Liver (tissue), 9 donors: ENCODE measurements around the gene BTRC. TPM values are rescaled to one million over a fixed set of nuclear protein-coding genes. Genes with fewer than 3 reads are reported as not detected.

Source experiments
- DNase-seq: peaks from one replicate; pipeline ENCODE4 v3.0.0-alpha.2; 2017; ENCODE audit warnings: low spot score
- H3K27ac ChIP-seq, 2 donors: one replicate each; pipeline ENCODE4 v1.7.0; 2013; ENCODE audit warnings: inconsistent platforms in 2 of 2, low read length in 2 of 2, control low read depth in 1 of 2, low read depth in 1 of 2, mild to moderate bottlenecking in 1 of 2
- H3K27me3 ChIP-seq, 4 donors: one replicate each; pipeline versions ENCODE4 v1.6.1 to v1.7.0; 2013; ENCODE audit warnings: low read length in 3 of 4, inconsistent platforms in 1 of 4, mild to moderate bottlenecking in 1 of 4, moderate library complexity in 1 of 4; ENCODE audit not compliant: control insufficient read depth in 4 of 4, insufficient read depth in 4 of 4
- H3K36me3 ChIP-seq, 4 donors: one replicate each; pipeline versions ENCODE4 v1.6.1 to v1.7.0; 2013; ENCODE audit warnings: low read length in 3 of 4, mild to moderate bottlenecking in 3 of 4, low read depth in 1 of 4, moderate library complexity in 1 of 4; ENCODE audit not compliant: control insufficient read depth in 4 of 4, insufficient read depth in 3 of 4
- H3K4me1 ChIP-seq, 4 donors: one replicate each; pipeline versions ENCODE4 v1.6.1 to v1.7.0; 2013; ENCODE audit warnings: low read length in 3 of 4, mild to moderate bottlenecking in 3 of 4, moderate library complexity in 1 of 4; ENCODE audit not compliant: control insufficient read depth in 4 of 4, insufficient read depth in 4 of 4
- H3K4me3 ChIP-seq, 3 donors: one replicate each; pipeline versions ENCODE4 v1.6.1 to v1.7.0; 2013; ENCODE audit warnings: low read length in 3 of 3, control low read depth in 1 of 3, low read depth in 1 of 3, mild to moderate bottlenecking in 1 of 3
- H3K9ac ChIP-seq, 2 donors: one replicate each; pipeline ENCODE4 v1.7.0; 2013; ENCODE audit warnings: low read length in 2 of 2, mild to moderate bottlenecking in 2 of 2, moderate library complexity in 2 of 2, control low read depth in 1 of 2, low read depth in 1 of 2
- H3K9me3 ChIP-seq, 4 donors: one replicate each; pipeline versions ENCODE4 v1.6.1 to v1.7.0; 2013; ENCODE audit warnings: low read length in 3 of 4; ENCODE audit not compliant: control insufficient read depth in 4 of 4
- ATF3 ChIP-seq: IDR thresholded peaks from 2 replicates; pipeline ENCODE4 v1.6.1; 2016; ENCODE audit warnings: antibody characterized with exemption
- CTCF ChIP-seq: fragments of 150-350 bp; IDR thresholded peaks from 2 replicates; pipeline ENCODE4 v1.5.1; 2017; ENCODE audit warnings: improper control_type of control experiment, low read depth, low read length; ENCODE audit not compliant: missing input control
- EGR1 ChIP-seq, 2 donors: IDR thresholded peaks; 2 replicates each; pipeline ENCODE4 v1.6.1; 2016 to 2018; ENCODE audit warnings: antibody characterized with exemption in 2 of 2, low read depth in 2 of 2
- FOXA2 ChIP-seq: IDR thresholded peaks from 2 replicates; pipeline ENCODE4 v1.6.1; 2016; ENCODE audit warnings: antibody characterized with exemption
- GABPA ChIP-seq, 2 donors: IDR thresholded peaks in 1 of 2; conservative IDR thresholded peaks in 1 of 2; 2 replicates each; pipeline ENCODE4 v1.6.1; 2016; ENCODE audit warnings: antibody characterized with exemption in 2 of 2, mild to moderate bottlenecking in 1 of 2, moderate library complexity in 1 of 2
- HNF4A ChIP-seq, 2 donors: conservative IDR thresholded peaks; 2 replicates each; pipeline ENCODE4 v1.6.1; 2016; ENCODE audit warnings: antibody characterized with exemption in 2 of 2, mild to moderate bottlenecking in 2 of 2
- HNF4G ChIP-seq: IDR thresholded peaks from 2 replicates; pipeline ENCODE4 v1.6.1; 2016; ENCODE audit warnings: antibody characterized with exemption
- JUND ChIP-seq, 2 donors: IDR thresholded peaks; 2 replicates each; pipeline ENCODE4 v1.6.1; 2016; ENCODE audit warnings: antibody characterized with exemption in 2 of 2
- NR2F2 ChIP-seq: IDR thresholded peaks from 2 replicates; pipeline ENCODE4 v1.6.1; 2016; ENCODE audit warnings: antibody characterized with exemption
- RAD21 ChIP-seq, 2 donors: IDR thresholded peaks; 2 replicates each; pipeline ENCODE4 v1.6.1; 2016; ENCODE audit warnings: antibody characterized with exemption in 2 of 2, mild to moderate bottlenecking in 2 of 2
- RXRA ChIP-seq, 2 donors: IDR thresholded peaks; 2 replicates each; pipeline ENCODE4 v1.6.1; 2017 to 2018; ENCODE audit warnings: antibody characterized with exemption in 2 of 2, mild to moderate bottlenecking in 1 of 2
- TAF1 ChIP-seq: conservative IDR thresholded peaks from 2 replicates; pipeline ENCODE4 v1.6.1; 2016; ENCODE audit warnings: antibody characterized with exemption, mild to moderate bottlenecking
- YY1 ChIP-seq: IDR thresholded peaks from 2 replicates; pipeline ENCODE4 v1.6.1; 2016; ENCODE audit warnings: antibody characterized with exemption, mild to moderate bottlenecking
- WGBS: extraction: QIAGEN DNeasy Blood & Tissue Kit; methylation state at CpG from one replicate; pipeline ENCODE4 v1.1.7; 2013; 5-methylcytosine and 5-hydroxymethylcytosine counted together
- polyA plus RNA-seq, 2 donors: library from polyadenylated mRNA; stranded (reverse) in 1 of 2; unstranded in 1 of 2; fragments of 200-250 nt in 1 of 2; fragments of >200 nt in 1 of 2; fragmentation: Nextera tagmentation in 1 of 2; extraction: Ambion mirVana in 1 of 2; gene quantifications; one replicate each; pipeline versions ENCODE4 v1.2.1 to v1.2.3, GENCODE V29; 2013 to 2015
- total RNA-seq, 2 donors: library from RNA; depleted of rRNA; stranded (reverse); fragments of >200 nt; gene quantifications; one replicate each; pipeline ENCODE4 v1.2.3, GENCODE V29; 2014
- TF ChIP-seq, protein P1 (sequence below): IDR thresholded peaks from 2 replicates; pipeline ENCODE4 v1.6.1; 2016; ENCODE audit warnings: antibody characterized with exemption, mild to moderate bottlenecking
- TF ChIP-seq, protein P2 (sequence below): IDR thresholded peaks from 2 replicates; pipeline ENCODE4 v1.6.1; 2016; ENCODE audit warnings: antibody characterized with exemption
- donor health status: healthy.
- donor health status: healthy.
- donor health status: healthy.
- donor health status: healthy.
- donor health status: healthy.

The BTRC gene
- total and polyA plus RNA-seq, 4 donors = 2.7 to 28.2 (median 5.9) TPM

GRCh38 chr10:101363850-101364400 is 10.0 kb downstream of the BTRC start:
- H3K9ac ChIP-seq = no peak overlapping the region
- no peak for DNase-seq
- TF ChIP-seq JUND (IDR thresholded peaks at IDR 0.05) = no peak
- TF ChIP-seq FOXA2 = no peak
- TF ChIP-seq ATF3 = no peak
- no peak for TF ChIP-seq HNF4G
- no peak for TF ChIP-seq GABPA (IDR thresholded peaks at IDR 0.05 in 1 of 2, conservative IDR thresholded peaks at IDR 0.05 in 1 of 2)
- TF ChIP-seq RXRA (IDR thresholded peaks at IDR 0.05) = no peak
- peak in 1 of 2 donors; percentile 17 for TF ChIP-seq HNF4A (conservative IDR thresholded peaks at IDR 0.05)
- H3K27ac ChIP-seq = no peak overlapping the region
- H3K4me1 ChIP-seq = peaks cover 0 to 3% (median 0%) of the 10 kb centered on the region in 4 donors
- no peaks in the 10 kb centered on the region for H3K9me3 ChIP-seq
- H3K36me3 ChIP-seq = no peaks in the 10 kb centered on the region
- 91% methylated on average over 2 of the region's 2 CpGs for WGBS
- H3K27me3 ChIP-seq = no peaks in the 10 kb centered on the region
- no peak overlapping the region for H3K4me3 ChIP-seq

- TF ChIP-seq EGR1 (IDR thresholded peaks at IDR 0.05; ENCODE audit: low read depth in 2 of 2) = no peak
- TF ChIP-seq RAD21 (IDR thresholded peaks at IDR 0.05) = no peak
- no peak for TF ChIP-seq HNF4G
- no peak for TF ChIP-seq HNF4A (conservative IDR thresholded peaks at IDR 0.05)
- TF ChIP-seq, protein P1, sequence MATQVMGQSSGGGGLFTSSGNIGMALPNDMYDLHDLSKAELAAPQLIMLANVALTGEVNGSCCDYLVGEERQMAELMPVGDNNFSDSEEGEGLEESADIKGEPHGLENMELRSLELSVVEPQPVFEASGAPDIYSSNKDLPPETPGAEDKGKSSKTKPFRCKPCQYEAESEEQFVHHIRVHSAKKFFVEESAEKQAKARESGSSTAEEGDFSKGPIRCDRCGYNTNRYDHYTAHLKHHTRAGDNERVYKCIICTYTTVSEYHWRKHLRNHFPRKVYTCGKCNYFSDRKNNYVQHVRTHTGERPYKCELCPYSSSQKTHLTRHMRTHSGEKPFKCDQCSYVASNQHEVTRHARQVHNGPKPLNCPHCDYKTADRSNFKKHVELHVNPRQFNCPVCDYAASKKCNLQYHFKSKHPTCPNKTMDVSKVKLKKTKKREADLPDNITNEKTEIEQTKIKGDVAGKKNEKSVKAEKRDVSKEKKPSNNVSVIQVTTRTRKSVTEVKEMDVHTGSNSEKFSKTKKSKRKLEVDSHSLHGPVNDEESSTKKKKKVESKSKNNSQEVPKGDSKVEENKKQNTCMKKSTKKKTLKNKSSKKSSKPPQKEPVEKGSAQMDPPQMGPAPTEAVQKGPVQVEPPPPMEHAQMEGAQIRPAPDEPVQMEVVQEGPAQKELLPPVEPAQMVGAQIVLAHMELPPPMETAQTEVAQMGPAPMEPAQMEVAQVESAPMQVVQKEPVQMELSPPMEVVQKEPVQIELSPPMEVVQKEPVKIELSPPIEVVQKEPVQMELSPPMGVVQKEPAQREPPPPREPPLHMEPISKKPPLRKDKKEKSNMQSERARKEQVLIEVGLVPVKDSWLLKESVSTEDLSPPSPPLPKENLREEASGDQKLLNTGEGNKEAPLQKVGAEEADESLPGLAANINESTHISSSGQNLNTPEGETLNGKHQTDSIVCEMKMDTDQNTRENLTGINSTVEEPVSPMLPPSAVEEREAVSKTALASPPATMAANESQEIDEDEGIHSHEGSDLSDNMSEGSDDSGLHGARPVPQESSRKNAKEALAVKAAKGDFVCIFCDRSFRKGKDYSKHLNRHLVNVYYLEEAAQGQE = no peak
- TF ChIP-seq YY1 = no peak
- no peak for TF ChIP-seq TAF1
- Histone ChIP-seq H3K27ac (no peak overlapping the region), H3K9ac (no peak overlapping the region), H3K4me1 (peaks cover 0 to 3% (median 0%) of the 10 kb centered on the region in 4 donors), H3K36me3 (no peaks in the 10 kb centered on the region), H3K9me3 (no peaks in the 10 kb centered on the region), H3K27me3 (no peaks in the 10 kb centered on the region), H3K4me3 (no peak overlapping the region)
- 95% methylated on average over 7 of the region's 7 CpGs for WGBS
- DNase-seq = no peak
Measured at GRCh38 chr10:101364721-101365120, 10.8 kb downstream of the BTRC start.

GRCh38 chr10:101367569-101368453 is 13.8 kb downstream of the BTRC start:
- Histone ChIP-seq H3K9ac (no peak overlapping the region), H3K27ac (no peak overlapping the region), H3K4me1 (peaks cover 0 to 3% (median 0%) of the 10 kb centered on the region in 4 donors), H3K36me3 (no peaks in the 10 kb centered on the region), H3K4me3 (no peak overlapping the region), H3K27me3 (no peaks in the 10 kb centered on the region), H3K9me3 (no peaks in the 10 kb centered on the region)
- 94% methylated on average over 9 of the region's 9 CpGs for WGBS
- DNase-seq = no peak
- TF ChIP-seq EGR1 (IDR thresholded peaks at IDR 0.05; ENCODE audit: low read depth in 2 of 2) = no peak
- no peak for TF ChIP-seq NR2F2
- TF ChIP-seq TAF1 = no peak
- no peak for TF ChIP-seq ATF3
- TF ChIP-seq CTCF = no peak
- no peak for TF ChIP-seq YY1
- TF ChIP-seq, protein P2, sequence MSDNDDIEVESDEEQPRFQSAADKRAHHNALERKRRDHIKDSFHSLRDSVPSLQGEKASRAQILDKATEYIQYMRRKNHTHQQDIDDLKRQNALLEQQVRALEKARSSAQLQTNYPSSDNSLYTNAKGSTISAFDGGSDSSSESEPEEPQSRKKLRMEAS = no peak
- TF ChIP-seq HNF4A (conservative IDR thresholded peaks at IDR 0.05) = no peak
- TF ChIP-seq, protein P1 = no peak
- no peak for TF ChIP-seq FOXA2
